NCI-H2171 treated with DMSO at 0.1 percent for 48 hours (cell line): ENCODE data around the gene IGFBP2.
A peak's percentile ranks its signal among the peaks of the same experiment; 100 is the strongest.

Source experiments
- DNase-seq: peaks from one replicate; lab custom pipeline; 2025; lab: John Stamatoyannopoulos, UW

Gene IGFBP2

DNA sequence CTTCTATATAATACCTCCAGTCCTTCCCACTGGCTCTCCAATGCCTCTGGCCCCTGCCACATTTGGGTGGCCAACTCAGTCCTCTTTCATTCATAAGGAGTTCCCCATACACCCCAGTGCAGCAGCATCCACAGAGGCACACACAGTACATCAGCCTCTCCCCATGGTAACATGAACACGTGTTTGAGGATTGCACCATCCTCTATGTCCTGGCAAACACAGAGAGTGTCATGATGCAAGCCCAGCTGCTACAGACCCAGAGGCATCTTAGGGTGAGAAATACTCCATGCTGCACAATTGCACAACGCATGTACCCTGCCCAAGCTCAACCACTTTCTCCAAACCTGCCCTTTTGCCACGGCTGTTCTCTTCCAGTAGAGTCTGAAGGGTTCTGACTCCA lies 50.6 kb downstream of the IGFBP2 start:
- DNase-seq = peak; percentile 13

DNA sequence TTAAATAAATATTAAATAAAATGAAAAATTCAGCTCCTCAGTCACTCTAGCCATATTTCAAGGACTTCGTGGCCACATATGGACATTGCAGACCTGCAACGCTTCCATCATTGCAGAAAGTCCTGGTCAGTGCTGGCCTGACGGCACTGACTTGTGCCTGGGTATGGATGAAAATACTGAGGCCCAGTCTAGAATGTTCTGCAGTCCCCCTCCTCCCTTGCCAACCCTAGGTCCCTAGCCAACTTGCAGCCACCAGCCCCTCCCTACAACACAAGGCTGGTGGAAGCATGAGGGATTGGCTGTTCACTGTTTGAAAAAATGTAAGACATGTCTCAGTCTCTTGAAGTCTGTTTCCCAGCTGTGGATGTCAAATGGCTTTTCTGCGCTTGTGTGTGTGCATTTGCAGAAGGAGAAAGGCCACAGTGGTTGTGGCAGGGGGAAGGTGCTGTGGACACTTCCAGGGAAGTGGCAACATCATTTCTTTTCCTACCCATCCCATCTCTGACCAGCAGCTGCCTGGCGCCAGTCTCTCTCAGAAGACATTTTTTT lies 52.2 kb downstream of the IGFBP2 start:
- no peak for DNase-seq

DNA sequence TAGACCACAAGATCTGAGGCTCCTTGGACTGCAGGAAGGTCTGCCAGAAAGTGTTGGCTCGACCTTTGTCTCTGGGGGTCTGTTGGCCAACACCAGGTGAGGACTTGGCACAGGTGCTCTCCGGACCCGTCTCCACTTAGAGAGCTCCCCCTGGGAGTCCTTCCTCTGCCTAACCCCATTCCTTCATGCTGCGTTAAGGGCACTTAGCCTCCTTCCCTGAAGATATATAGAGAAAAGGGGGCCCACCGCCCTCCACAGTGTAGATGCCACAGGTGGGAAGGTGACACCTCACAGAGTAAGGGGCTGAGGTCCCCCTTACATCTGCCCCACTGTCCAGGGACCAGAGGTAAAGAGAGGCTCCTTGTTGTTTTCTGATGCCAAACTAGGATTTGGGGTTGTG lies 53.9 kb downstream of the IGFBP2 start:
- DNase-seq = no peak

DNA sequence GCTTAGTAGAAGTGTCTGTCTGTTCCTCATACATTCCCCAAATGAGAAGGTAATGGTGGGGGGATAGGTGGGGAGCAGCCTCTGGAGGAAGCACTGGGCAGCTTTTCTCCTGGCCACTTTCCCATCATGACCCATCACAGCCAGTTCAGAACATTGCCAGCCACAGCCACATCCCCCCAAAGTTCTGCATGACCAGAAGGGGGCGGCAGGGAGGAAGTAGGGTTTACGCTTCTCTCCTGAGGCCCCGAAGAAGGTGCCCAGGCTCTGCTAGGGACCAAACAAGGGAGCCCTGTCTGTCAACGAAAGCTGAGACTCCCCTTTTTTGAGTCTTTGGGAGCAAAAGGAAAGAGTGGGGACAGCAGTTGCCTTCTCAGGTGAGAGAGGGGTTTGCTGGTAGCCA lies 54.4 kb downstream of the IGFBP2 start:
- DNase-seq = no peak

DNA sequence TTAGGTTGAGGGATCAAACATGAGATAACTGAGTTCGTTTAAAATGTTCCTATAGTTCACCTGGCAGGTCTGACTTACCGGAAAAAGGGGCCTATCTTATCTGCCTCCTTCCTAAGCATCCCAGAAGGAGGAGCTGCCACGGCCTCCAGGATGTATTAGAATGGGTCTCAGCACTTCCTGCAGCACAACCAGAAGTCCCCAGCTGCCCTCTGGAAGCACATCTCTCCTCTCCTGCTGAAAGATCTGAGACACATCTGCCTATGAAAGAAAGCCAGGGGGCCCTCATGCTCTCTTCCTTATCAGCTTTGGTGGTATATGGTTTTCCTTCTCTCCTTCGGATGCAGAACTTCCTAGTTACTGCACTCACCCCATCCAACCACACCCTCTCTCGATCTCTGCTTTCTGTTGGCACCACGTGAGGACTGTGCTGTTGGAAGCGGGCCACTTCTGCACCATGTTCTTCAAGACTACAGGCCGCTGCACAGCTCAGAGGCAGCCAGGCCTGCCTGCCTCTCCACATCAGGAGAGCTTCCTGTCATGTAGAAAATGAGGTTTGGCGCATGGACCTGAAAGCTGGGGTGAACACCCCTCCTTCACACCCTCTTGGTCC lies 55.6 kb downstream of the IGFBP2 start:
- DNase-seq = peak; percentile 4

DNA sequence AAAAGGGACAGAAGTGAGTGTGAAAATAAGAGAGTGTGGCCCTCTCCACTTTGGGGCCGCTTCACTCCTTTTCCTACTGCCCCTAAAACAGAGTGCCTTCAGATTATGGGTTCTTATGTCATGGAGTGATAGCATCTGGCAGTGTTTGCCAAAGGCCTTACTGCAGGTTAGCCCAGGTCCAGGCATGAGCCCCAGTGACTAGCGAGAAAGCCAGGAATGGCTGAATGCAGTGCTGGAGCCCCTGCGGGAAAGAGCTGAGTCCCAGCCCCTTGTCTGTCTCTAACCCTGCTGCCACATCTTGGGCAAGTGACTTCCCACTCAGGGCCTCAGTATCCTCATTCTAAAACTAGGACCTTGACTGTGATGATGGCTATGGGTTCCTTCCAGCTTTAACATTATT lies 56.2 kb downstream of the IGFBP2 start:
- DNase-seq = no peak

DNA sequence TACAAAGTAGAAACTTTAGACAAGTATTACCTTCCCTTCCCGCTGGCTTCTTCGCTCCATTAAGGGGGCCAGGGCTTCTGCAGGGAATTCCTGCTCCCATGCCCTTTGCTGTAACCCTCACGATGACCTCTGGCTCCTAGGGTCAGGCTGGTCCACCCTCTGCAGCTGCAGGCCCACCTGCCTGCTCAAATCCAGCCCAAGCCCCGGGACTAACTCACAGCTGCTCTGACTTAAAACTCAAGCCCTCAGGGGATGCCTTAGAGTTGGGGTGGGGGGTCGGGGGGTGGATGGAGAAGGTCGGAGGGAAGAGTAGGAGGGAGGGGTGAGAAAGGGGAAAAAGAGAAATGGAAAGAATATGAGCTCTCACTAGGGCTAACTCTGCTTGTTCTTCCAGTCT lies 57.2 kb downstream of the IGFBP2 start:
- DNase-seq = no peak

DNA sequence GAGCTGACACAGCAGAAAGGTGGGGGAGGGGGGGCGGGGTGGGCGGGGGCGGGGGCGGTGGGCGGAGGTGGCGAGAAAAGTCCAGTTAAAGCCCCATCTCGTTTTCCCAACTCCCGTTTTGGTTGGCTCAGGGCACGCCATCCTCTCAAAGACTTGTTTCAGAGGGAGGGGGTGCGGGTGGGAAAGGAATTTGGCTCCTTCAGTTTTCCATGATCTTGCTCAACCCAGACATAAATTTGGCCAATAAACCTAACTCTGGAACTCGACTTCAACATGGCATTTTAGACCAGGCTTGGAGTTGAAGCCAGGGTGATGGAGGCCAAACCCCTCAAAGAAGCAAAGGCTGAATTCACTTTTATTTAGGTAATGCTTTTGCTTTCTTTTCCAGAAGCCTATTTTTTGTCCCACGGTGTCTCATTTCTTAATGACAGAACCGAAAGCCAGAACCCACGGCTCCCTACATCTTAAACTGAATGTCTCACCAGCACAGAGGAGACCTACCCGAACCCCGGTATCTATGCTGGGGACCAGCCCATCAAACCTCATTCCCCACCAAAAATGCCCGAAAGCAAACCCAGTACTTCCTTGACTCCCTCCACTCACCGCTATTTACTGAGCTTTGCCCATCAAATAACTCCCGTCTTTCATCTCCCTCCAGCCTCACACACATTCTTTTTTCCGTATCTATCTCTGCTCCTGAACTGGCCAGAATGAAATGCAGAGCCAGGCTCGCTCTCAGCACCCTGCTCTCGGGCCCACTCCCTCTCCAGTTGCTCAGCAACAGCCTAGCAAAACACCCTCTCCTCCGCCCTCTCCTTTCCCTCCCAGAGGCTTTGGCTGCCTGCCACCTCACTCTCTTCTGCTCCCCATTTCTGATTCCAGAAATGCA lies 57.9 kb downstream of the IGFBP2 start:
- peak; percentile 91 for DNase-seq

DNA sequence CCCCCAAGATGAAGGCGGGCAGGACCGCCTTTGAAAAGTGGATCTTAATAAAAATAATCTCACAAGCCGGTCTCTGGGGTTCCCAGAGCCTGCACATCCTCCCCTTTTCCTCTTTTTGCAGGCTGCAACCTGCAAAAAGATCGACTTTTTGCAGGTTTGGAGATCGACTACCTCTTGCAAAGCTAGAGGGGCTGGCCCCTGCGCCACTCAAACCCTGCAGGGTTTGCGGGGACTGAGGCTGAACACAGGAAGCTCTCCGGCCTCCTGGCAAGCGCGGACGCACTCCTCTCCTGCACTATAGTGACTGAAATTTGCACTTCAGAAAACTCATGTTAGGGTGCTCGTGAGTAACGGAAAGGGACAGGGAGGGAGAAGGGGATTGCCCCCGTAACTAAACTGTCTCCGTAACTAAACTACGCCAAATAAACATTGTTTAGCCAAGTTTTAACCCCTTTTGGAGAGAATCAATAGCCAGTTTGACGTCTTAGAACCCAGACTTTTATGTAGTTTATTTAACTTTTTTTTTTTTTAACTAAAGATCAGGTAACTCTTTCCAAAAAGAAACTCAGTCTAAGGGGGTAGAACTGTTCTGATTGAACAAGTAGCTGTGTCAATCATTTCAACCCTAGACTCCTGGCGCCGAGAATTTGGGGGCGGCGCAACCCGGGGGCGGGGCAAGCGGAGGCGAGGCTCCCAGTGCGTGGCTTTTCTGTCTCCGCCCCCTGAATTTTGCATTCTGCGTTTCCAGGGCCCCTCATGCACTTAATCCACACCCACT lies 59.6 kb downstream of the IGFBP2 start:
- DNase-seq = peak; percentile 94

DNA sequence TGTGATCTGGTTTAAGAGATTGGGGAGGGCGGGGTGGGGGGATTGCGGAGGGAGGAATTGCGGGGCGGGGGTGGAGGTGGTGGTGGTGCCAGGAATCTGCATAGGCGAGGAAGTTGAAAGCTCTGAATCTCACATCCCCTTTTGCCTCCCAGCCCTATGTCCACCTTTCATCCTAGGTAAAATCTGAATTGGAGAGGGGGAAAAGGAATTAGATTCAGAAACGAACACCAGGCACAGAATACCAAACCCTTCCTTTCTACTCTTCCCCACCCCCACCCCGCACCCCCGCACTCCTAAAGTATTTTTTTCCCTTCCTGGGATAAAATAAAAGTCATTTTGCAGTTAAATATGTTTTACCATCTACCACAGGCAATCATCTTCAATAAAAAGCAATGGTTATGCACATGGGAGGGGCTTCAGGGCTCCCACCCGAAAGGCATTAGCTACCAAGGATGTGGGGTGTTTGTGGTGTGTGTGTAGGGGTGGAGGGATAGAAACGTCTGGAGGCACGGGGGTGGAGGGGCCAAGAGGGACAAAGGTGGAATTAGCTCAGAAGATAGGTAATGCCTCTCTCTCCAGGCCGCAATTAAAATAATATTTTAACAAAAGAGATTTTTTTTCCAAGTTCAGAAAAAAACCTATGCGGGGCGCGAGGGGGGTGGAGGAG lies 60.3 kb downstream of the IGFBP2 start:
- peak; percentile 53 for DNase-seq

DNA sequence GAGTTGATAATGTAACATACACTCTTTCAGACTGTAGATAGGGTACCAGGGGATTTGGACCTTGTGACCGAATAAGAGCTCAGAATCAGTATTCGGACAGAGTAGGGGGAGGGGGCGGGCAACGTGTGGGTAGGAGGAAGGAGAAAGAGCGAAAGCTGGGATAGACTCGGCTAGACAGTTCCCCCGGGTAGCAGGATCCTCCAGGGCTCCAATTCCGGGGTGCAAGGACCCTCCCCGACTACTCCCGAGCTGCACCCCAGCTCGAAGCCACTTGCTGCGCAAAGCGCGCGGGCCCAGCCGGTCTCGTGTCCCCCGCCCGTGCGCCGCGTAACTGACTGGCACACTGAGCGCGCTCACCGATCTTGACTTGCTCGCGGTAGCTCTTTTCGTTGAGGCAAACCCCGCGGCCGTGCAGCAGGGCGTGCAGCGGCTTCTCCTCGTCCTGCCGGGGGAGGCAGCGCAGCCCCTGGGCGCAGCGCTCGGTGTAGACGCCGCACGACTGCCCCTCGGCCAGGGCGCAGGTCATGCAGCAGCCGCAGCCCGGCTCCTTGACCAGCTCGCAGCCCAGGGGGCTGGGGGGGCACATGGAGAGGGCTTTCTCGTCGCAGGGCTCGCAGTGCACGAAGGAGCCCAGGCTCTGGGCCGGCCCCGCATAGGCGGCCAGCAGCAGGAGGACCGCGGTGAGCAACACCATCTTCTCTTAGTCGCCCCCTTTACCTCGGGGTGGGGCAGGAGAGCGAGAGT lies 61.0 kb downstream of the IGFBP2 start:
- DNase-seq = peak; percentile 76

DNA sequence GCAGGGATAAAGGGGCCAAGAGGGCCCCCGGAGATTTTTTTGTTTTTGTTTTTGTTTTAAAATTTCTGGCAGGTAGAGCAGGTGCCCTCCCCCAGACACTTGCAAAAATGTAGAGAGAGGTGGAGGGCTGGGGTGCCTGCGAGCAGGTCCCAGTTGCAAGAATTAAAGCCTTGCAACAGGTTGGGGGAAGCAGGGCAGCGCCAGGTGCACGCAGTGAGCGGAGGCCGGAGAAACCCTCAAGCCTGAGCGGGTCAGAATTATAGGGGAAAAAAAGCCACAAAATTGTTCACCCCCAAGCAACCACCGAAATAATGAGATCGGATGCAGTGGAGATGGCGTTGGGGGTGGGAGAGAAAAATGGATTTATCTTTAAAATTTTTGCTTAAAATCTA lies 61.6 kb downstream of the IGFBP2 start:
- peak; percentile 40 for DNase-seq

DNA sequence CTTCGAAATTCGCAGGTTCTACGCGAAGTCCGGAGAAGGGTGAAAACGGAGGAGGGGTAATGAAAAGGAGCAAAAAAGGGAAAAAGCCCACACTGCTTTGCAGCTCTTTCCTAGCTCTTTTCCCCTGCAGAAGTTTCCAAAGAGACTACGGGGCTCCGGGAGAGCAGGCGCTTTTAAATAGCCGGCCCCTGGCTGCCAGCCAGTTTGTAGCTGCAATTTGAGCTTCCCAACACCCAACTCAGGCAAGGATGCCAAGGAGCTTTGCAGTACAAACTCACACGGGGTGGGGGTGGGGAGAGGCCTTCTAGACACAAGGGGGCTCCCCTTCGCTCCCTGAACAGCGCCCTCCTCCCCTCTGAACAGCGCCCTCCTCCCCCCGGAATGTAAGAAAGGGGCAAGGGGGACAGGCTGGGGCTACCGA lies 62.2 kb downstream of the IGFBP2 start, which contains the start of gene IGFBP5:
Gene IGFBP5, minus strand, starts transcription at position 149 of the 421 bp plus-strand sequence. CDS start 774 bp downstream, outside the sequence.
- DNase-seq = peak; percentile 89

DNA sequence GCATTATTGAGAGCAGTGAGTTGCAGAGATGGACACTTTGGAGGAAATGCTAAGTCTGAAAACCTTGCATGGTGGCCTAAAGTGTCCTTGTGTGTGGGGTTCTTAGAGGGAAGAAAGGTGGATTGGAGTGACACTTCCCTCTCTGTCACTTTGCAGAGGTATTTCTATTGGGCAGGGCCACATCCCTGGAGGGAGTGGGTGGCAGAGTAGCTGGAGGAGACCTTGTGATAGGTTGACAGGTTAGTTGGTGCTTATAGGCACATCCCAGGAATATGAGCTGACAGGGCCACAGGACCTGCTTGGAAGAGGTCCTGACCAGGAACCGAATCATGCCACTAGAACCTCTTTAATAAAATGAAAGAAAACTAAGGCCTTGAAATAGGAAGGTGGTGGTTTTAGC lies 63.1 kb downstream of the IGFBP2 start:
- DNase-seq = no peak

DNA sequence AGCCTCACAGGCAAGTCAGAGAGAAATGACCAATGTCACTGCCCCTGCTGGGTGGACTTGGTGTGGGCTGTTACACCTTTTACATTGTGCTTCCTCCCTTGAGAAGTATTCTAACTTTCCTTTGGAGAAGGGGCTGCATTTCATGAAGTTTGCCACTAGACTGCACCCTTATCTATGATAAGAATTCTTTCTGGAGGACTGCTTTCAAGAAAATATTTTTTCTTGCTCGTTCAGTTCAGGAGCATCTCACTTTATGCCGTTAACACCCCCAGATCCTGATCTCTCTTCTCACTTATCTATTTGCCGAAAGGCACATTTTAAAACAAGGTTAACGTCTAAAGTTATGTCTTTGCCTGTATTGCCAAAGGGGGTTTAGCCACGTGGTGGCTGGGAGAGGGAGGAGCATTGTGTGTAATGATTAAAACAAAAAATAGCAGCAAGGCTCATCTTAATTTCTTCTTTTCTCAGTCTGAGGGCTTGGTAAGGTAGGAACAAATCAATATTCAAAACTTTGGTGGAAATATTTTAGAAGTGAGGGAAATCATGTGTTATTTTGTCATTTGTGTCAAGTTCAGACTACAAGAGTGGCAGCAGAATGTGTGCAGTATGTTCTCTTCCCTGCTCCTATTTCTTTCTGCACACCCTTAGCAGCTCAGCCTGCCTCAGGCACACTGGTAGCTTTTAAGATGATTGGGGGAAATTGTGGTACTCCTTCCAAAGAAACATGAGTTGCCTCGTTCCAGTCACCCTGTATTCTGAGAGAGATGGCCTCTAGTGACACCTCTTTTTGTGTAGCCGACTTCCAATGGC lies 63.7 kb downstream of the IGFBP2 start:
- peak; percentile 56 for DNase-seq

DNA sequence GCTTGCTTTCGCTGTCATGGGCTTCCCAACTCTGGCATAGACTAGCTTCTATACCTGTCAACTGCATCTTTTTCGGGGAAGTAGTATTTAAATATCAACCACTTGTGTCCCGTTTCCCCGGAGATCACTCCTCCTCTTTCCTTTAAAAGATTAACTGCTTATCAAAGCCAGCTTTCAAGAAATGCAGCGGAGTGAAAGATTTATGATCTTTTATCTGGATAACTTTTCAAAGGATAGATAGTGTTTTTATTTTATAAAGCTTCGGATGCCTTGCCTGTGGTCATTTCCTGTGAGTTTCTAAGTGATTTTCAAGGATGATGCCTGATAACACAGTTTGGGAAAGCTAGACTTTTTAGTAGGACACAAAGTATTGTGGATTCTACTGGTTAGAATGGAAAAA lies 65.1 kb downstream of the IGFBP2 start:
- no peak for DNase-seq

DNA sequence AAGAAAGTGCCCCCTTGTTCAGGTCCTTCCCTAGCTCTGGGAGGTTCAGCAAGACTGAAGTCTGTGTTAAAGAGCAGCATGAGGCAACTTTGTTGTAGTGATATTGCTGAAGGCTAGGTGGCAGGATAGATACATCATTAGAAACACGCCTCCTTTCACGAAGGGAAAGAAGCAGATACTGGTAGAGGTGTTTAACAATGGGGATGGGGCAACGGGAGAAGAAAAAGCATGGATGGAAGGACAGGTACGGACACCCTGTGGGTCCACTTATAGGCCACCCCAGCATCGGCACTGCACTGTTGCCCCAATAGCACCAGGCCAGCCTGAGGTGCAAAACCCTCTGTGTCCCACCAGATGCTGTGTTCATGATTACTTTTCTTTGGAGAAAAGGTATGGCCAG lies 65.7 kb downstream of the IGFBP2 start:
- DNase-seq = peak; percentile 79

DNA sequence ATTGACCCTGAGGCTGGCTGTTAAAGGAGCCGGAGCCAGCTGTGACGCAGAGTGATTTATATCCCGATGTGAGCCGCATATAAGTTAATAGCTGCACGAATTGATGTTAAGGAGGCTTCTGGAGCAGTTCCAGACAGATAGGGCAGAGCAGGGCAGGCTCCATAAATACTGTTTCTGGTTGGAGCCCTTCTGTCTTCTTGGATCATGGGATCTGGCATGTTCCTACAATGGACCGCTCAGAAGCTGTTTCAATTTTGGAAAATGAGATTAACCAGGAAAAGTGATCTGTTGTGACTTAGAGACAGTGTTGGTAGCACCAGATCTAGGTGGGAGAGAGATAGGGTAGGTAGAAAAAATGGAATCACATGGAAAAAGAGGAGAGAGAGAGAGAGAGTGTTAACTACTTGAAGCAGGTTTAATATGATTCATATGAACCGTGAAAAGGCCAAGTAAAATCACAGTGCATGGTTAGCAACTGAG lies 66.9 kb downstream of the IGFBP2 start:
- peak; percentile 59 for DNase-seq

DNA sequence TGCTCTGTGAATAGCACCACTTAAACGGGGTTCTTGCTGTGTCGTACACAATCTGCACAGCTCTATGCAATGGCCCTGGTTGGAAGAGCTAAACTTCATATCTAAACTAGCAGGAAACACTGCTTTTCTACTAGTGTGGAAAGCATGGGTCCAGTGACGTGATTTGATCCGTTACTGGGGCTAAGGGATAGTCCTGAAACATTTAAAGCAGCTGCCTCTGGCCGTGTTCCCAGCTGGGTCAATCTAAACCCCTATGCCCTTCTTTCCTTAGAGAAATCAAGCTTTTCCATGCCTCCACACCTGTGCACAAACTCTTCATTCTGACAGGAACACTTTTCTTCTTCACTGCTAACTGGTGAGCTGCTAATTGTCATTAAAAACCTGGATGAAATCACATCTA lies 67.6 kb downstream of the IGFBP2 start:
- no peak for DNase-seq

DNA sequence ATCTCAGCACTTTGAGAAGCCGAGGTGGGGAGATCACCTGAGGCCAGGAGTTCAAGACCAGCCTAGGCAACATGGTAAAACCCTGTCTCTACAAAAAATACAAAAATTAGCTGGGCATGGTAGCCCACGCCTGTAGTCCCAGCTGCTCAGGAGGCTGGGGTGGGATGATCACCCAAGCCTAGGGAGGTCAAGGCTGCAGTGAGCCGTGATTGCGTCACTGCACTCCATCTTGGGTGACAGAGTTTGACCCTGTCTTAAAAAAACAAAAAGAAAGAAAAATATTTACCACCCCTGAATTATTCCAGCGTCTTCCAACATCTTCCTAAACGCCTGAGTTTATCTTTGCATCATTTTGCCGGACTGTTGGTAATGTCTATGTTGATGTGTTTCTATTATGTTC lies 68.3 kb downstream of the IGFBP2 start:
- DNase-seq = no peak
